ENCODE results near the gene ARL6. TPM values are rescaled to one million over a fixed set of nuclear protein-coding genes. Genes with fewer than 3 reads are reported as not detected.

The ARL6 gene
- 1 to 10 TPM; 5.2 to 9.0 (median 6.7) TPM for polyA plus RNA-seq (ENCODE audit: insufficient read length in 10 of 10)
- long read RNA-seq, donor 1, full-length matches to known transcripts, result 2 of 2 reads
- long read RNA-seq, donor 1, partial matches to known transcripts, result 0 of 2 reads
- long read RNA-seq, donor 1, other reads (novel, unspliced or antisense), result 0 of 2 reads
- long read RNA-seq, donor 2, full-length matches to known transcripts, result 2 of 2 reads
- long read RNA-seq, donor 2, partial matches to known transcripts, result 0 of 2 reads
- long read RNA-seq, donor 2, other reads (novel, unspliced or antisense), result 0 of 2 reads
- long read RNA-seq, donor 3, result 0 reads
- long read RNA-seq, donor 4, full-length matches to known transcripts, result 1 of 1 reads
- long read RNA-seq, donor 4, partial matches to known transcripts, result 0 of 1 reads
- long read RNA-seq, donor 4, other reads (novel, unspliced or antisense), result 0 of 1 reads
- long read RNA-seq, donor 5, full-length matches to known transcripts, result 4 of 4 reads
- long read RNA-seq, donor 5, partial matches to known transcripts, result 0 of 4 reads
- long read RNA-seq, donor 5, other reads (novel, unspliced or antisense), result 0 of 4 reads
- long read RNA-seq, donor 6, result 0 reads
- long read RNA-seq, donor 7, full-length matches to known transcripts, result 3 of 3 reads
- long read RNA-seq, donor 7, partial matches to known transcripts, result 0 of 3 reads
- long read RNA-seq, donor 7, other reads (novel, unspliced or antisense), result 0 of 3 reads
- long read RNA-seq, donor 8, full-length matches to known transcripts, result 1 of 1 reads
- long read RNA-seq, donor 8, partial matches to known transcripts, result 0 of 1 reads
- long read RNA-seq, donor 8, other reads (novel, unspliced or antisense), result 0 of 1 reads
- long read RNA-seq, donor 9, full-length matches to known transcripts, result 1 of 1 reads
- long read RNA-seq, donor 9, partial matches to known transcripts, result 0 of 1 reads
- long read RNA-seq, donor 9, other reads (novel, unspliced or antisense), result 0 of 1 reads

GRCh38 chr3:97764407-97765238 lies at the start of gene ARL6:
Gene ARL6, plus strand, starts transcription at chr3:97764758. Its CDS starts 3,350 bp downstream, at chr3:97768108.
- peak; percentile 83 to 97 (median 92) for DNase-seq

DNA sequence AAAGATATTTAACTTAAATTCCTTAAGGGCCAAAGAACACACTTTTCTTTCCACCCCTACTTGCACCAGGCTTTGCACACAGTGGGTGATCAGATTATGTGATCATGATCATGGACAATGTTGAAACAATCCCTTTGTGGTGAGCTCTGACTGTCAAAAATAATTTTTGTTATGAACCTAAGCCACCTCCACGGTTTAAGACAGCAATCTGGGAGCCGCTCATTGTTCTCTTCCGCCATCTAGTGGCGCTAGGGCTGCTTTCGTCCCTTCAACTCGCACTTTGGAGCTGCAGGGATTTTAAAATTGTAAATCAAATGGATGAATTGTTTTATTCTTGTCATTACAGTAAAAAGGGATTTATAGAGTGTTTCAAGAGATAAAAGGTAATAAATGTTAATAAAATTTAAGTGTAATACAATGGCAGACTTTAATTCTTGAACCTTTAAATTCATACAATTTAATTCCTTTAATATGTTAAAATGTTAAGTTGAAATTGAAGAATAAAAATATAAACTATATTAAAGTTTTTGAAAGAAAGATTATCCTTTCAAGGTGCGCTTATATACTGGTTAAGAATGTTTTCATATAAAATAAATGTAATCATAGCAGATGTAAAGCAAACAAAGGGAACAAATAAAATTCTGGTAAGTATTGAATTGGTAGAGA lies 45.3 kb upstream of the ARL6 start:
- DNase-seq, result peak; percentile 64 to 84 (median 76)

DNA sequence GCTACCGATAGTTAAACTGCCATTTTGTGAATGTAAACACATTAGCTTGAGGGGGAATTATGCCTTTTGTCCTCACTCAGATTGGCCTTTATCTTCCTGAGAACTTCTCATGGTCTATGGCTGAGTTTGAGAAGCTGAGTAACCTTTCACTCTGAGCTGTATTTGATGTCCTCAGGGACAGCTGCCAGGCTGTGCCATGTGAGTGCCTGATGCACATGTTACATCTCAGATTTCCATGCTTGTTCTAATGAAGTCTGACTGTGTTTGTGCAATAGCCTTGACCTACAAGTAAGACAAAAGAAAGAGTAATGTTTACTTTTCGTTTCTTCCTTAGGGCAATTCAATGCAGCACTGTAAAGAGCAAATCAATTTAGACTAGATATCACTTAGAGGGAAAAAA lies 44.1 kb upstream of the ARL6 start:
- peak in 1 of 3 donors; percentile 14 for DNase-seq

DNA sequence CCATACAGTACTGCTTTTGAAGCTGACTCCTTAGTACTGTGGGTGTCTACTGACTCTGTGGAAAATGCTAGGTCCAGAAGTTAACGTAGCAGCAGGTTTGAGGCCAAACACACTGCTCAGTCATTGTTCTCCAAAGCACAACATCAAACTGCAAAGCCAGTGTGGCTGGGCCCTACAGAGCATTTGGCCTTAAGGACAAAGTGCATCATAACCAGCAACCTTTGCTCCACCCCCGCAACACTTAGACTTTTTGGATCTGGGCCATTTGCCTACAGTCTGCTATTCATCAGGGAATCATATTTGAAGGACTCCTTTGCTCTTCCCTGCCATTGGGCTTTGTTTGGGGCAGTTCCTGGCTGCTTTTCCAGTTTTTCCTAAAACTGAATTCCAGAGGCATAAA lies 43.1 kb upstream of the ARL6 start:
- DNase-seq, result no peak

DNA sequence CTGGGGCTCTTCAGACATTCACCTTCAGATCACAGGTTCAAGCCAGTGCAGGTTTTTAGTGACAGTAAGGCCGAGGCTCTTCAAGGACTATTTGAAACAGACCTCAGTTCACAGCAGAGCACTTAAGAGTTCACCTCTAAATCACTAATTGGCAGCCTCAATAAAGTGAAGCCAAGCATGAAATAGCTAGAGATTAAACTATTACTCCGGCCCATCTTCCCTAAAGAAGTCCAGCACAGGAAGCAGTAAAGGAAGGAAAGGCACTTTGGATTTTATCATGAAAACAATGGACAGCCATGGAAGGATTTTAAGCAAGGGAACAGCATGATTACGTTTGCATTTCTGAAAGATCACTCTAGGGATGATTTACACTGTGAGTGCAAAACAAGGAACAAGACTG lies 27.6 kb upstream of the ARL6 start:
- no peak for DNase-seq

DNA sequence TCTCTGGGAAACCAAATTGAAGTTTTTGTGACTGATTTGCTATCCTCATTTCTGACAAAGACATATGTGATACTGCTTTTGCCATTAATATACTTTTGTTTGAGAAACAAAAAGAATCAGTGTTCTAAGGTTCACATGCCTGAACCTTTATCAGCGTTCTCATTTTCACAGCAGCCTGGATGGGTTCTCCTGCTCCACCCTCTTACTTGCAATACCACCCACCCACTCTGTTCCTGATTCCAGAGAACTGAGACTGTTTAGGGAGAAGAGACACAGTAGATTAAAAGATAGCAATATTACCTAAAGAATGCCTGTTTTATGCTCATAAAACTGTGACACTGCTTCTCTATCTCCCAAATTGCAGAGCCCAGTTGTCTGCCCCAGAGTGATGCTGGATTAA lies 25.8 kb upstream of the ARL6 start:
- no peak for DNase-seq

GRCh38 chr3:97742036-97742435 lies 22.5 kb upstream of the ARL6 start:
- DNase-seq, result no peak

DNA sequence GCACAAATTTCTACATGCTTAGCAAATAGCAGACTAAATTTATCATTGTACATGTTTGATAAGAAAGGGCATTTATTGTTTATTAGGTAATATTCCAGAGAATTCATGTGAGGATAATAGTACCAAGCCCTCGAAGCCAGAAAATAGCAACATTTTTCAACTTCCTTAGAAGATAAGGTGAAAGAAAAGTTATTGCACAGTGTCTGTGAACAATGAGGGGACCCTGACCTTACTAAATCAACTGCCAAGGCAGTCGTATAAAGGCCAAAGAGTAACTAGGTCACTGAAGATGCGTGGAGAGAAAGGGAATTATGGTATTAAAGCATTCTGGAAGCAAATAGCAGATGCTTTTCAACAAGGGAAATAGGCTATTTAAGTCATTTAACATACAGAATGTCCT lies 20.3 kb upstream of the ARL6 start:
- no peak for DNase-seq

- DNase-seq, result peak in 1 of 3 donors; percentile 2
Measured at GRCh38 chr3:97763586-97764406, 762 bp upstream of the ARL6 start.

DNA sequence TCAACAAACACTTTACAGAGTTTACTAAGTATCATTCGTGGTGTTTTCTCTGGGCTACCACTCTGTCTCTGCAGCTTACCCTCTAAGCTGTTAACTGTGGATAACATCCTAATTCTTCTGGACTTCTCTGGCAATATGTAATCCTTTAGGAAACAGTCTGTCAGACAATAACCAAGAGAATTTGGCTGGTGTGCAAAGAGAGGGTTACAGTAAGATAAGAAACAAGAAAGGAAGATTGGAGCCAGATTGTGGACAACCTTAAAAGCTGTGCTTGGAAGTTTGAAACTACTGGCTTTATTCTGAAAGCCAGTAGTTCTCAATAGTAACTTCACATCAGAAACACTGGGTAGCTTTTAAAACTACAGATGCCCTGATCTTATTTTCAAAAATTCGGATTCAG lies 778 bp downstream of the ARL6 start:
- DNase-seq, result no peak

DNA sequence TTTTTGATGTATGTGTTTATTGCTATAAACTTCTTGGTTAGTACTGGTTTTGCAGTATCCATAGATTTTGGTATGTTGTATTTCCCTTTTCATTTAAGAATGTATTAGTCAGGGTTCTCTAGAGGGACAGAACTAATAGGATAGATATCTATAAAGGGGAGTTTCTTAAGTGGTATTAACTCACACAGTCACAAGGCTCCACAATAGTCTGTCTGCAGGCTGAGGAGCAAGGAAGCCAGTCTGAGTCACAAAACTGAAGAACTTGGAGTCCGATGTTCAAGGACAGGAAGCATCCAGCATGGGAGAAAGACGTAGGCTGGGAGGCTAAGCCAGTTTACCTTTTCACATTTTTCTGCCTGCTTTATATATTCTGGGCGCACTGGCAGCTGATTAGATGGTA lies 8.4 kb downstream of the ARL6 start:
- DNase-seq, result no peak

- no peak for DNase-seq
Measured at GRCh38 chr3:97778152-97778551, 13.6 kb downstream of the ARL6 start.

GRCh38 chr3:97793420-97794019 lies 29.0 kb downstream of the ARL6 start:
- peak; percentile 50 to 77 (median 64) for DNase-seq

DNA sequence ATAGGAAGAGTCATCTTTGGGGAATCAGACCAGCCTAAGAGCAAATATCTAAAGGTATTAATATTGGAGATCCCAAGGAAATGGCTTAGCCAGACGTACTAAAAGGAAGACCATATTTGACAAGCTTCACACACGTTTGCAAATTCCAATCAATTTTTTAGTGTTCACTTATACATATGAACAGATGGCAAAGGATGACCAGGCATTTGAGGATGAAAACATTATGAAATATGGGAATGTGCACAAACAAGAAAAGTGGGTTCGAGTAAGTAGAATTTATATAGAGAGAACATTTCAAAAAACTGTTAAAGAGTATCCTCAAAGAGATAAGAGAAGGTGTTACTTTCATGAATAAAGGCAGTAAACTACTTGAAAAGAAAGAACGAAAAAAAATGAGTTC lies 31.4 kb downstream of the ARL6 start:
- DNase-seq, result no peak

DNA sequence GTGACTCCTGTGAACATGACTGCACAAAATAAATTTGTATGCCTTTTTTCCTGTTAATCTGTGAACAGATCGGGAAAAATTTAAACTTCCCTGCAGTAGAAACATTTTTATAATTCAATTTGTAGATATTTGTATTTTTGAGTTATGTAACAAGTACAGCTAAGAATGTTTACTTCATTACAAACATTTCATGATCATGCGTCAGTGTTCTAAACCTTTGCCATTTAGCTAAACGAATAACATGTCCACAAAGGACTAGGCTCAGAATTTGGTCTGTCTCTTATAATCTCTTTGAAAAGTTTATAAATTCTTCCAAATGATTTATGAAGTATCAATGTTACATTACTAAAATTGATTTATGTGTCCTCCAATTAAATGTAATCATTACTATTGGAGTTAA lies 39.9 kb downstream of the ARL6 start:
- DNase-seq, result no peak

GRCh38 chr3:97810779-97811390 lies 46.3 kb downstream of the ARL6 start:
- no peak for DNase-seq

GRCh38 chr3:97815149-97815917 lies 50.8 kb downstream of the ARL6 start:
- no peak for DNase-seq

GRCh38 chr3:97816811-97817210 lies 52.3 kb downstream of the ARL6 start:
- DNase-seq, result no peak

DNA sequence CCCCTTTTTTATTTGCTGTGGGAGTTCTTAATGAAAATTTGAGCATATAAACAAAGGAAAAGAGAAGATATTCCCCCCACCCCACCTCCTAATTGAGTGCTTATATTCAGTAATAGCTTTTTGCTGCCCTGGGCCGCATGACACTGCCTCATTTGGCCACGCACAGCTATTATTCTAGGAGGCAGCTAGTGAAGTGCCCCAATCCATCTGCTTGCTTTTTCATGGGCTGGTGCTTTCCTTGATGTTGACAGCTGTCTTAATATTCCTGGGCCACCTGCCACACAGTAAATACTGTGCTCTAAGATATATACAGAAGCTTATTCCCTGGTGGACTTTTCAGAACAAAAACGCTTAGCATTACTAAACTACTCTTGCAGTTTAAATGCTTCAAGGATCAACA lies 53.4 kb downstream of the ARL6 start:
- DNase-seq, result no peak
